ENCODE data around the gene ATF3.

GRCh38 chr1:212628813-212629415 lies 20.4 kb downstream of the ATF3 start:
- no peak for TF ChIP-seq CTCF (IDR thresholded peaks at IDR 0.05)
- TF ChIP-seq POLR2A (IDR thresholded peaks at IDR 0.05): no peak

Data from esophagus squamous epithelium (tissue), 4 donors.